Mesothelial cell of epicardium (in vitro differentiated cells): ENCODE data around the gene SCYGR3. TPM values are rescaled to one million over a fixed set of nuclear protein-coding genes. Genes with fewer than 3 reads are reported as not detected.

Experiments
- DNase-seq, 2 experiments: peaks; one replicate each; pipeline ENCODE4 v3.0.0; 2021; ENCODE audit warnings: low spot score in 2 of 2; ENCODE audit not compliant: unreplicated experiment in 2 of 2
- H3K27ac Mint-ChIP-seq: 2 replicates; pipeline ENCODE4 v1.8.0; 2021; ENCODE audit warnings: mixed read lengths
- H3K27me3 Mint-ChIP-seq: 2 replicates; pipeline ENCODE4 v1.8.0; 2021; ENCODE audit warnings: low read depth, mixed read lengths
- H3K36me3 Mint-ChIP-seq: 2 replicates; pipeline ENCODE4 v1.8.0; 2021; ENCODE audit warnings: mixed read lengths
- H3K4me1 Mint-ChIP-seq: 2 replicates; pipeline ENCODE4 v1.8.0; 2021; ENCODE audit warnings: mixed read lengths
- H3K4me3 Mint-ChIP-seq: 2 replicates; pipeline ENCODE4 v1.8.0; 2021; ENCODE audit warnings: mild to moderate bottlenecking, moderate library complexity, mixed read lengths
- H3K9me3 Mint-ChIP-seq: 2 replicates; pipeline ENCODE4 v1.8.0; 2021; ENCODE audit warnings: mixed read lengths
- total RNA-seq: library from RNA; stranded (reverse); gene quantifications from 3 replicates; pipeline ENCODE4 v1.2.1, GENCODE V29; 2021
- TF ChIP-seq, protein P1 (sequence below): fragments of 200-600 bp; sonication (generic); IDR thresholded peaks from one replicate; pipeline ENCODE4 v1.5.0; 2021; ENCODE audit warnings: antibody characterized with exemption; ENCODE audit not compliant: unreplicated experiment

SCYGR3 gene
- total RNA-seq, 1 donor from 2014 or later, result not detected

DNA sequence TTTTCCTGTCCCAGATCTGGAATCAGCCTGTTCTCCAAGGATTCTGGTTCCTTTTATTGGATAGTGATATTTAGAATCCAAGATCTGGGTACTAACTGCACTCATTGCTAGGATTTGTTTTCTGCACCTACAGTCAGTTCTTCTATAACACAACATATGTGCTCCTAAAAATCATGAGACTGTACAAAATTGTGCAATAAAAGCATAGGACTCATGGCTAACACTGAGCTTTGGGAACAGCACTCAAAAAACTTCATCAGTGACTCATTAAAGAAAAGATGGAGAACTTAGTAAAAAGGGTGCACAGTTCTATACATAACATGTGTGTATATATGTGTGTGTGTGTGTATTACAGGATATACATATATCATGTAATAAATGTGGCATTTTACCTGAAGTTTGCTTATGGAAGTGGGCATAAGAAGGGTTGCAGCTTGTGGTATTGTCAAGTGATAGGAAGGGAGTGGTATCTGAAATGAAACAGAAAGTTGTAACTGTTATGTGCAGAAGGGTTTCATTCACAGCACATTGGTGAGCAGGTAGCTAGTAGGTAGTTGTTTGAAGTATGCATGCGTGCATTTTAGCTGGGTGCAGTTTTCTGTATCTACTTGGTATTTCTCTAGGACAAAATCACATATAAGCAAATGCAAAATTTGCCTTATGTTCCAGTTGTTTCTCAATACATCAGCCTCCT lies 21.8 kb downstream of the SCYGR3 start:
- H3K27me3 Mint-ChIP-seq, result no peaks in the 10 kb centered on the region
- DNase-seq, result no peak
- H3K27ac Mint-ChIP-seq, result no peak overlapping the region
- H3K4me3 Mint-ChIP-seq, result no peak overlapping the region
- no peaks in the 10 kb centered on the region for H3K36me3 Mint-ChIP-seq
- TF ChIP-seq, protein P1, sequence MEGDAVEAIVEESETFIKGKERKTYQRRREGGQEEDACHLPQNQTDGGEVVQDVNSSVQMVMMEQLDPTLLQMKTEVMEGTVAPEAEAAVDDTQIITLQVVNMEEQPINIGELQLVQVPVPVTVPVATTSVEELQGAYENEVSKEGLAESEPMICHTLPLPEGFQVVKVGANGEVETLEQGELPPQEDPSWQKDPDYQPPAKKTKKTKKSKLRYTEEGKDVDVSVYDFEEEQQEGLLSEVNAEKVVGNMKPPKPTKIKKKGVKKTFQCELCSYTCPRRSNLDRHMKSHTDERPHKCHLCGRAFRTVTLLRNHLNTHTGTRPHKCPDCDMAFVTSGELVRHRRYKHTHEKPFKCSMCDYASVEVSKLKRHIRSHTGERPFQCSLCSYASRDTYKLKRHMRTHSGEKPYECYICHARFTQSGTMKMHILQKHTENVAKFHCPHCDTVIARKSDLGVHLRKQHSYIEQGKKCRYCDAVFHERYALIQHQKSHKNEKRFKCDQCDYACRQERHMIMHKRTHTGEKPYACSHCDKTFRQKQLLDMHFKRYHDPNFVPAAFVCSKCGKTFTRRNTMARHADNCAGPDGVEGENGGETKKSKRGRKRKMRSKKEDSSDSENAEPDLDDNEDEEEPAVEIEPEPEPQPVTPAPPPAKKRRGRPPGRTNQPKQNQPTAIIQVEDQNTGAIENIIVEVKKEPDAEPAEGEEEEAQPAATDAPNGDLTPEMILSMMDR, result no peak
- no peaks in the 10 kb centered on the region for H3K4me1 Mint-ChIP-seq
- H3K9me3 Mint-ChIP-seq, result peaks cover 15% of the 10 kb centered on the region

GRCh38 chr2:227582369-227582768 lies 32.3 kb downstream of the SCYGR3 start:
- no peak overlapping the region for H3K4me3 Mint-ChIP-seq
- no peaks in the 10 kb centered on the region for H3K4me1 Mint-ChIP-seq
- H3K27ac Mint-ChIP-seq, result no peak overlapping the region
- H3K27me3 Mint-ChIP-seq, result peaks cover 3% of the 10 kb centered on the region
- no peak for DNase-seq
- TF ChIP-seq, protein P1, result no peak
- peaks cover 3% of the 10 kb centered on the region for H3K36me3 Mint-ChIP-seq
- H3K9me3 Mint-ChIP-seq, result peaks cover 11% of the 10 kb centered on the region

DNA sequence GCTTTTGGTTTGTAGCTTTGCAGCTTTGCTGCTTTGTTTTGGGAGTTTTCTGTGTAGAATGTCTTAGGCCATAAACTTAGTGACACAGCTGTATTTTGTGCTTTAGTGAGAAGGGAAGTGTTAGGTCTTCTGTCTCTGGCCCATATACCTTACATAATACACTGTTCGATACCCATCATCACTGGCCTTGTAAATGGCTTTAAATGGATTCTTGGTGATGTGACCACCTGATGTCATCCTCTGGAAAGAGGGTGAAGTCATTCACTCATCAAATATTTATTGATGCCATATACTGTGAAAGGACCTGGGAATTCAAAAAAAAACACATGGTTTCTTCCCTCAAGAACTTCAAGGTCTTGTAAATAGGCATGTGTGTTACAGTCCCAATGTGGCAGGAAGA lies 34.8 kb downstream of the SCYGR3 start:
- Mint-ChIP-seq H3K36me3 (peaks cover 3% of the 10 kb centered on the region), H3K27me3 (no peaks in the 10 kb centered on the region), H3K4me3 (no peak overlapping the region), H3K27ac (no peak overlapping the region), H3K4me1 (no peaks in the 10 kb centered on the region), H3K9me3 (peaks cover 11% of the 10 kb centered on the region)
- no peak for DNase-seq
- TF ChIP-seq, protein P1, result no peak

DNA sequence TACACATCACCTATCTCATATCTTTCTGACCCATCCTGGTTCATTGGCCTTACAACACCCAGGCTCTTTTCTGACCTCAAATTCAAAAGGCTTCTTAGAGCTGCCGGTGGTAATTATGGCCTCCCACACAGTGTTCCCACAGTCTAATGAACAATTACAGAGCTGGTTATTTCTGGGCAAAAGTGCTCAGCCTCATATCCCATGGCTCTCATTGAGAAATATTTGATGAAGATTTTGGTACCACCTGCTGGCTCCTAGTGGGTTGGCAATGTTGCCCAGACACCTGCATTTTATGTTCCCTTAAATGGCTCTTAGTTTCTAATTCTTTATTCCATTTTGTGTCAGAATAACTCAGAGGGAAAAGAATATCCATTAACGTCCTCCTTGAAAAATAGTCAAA lies 36.0 kb downstream of the SCYGR3 start:
- DNase-seq, result no peak
- H3K27ac Mint-ChIP-seq, result no peak overlapping the region
- H3K27me3 Mint-ChIP-seq, result no peaks in the 10 kb centered on the region
- TF ChIP-seq, protein P1, result no peak
- H3K9me3 Mint-ChIP-seq, result peaks cover 11% of the 10 kb centered on the region
- peaks cover 3% of the 10 kb centered on the region for H3K36me3 Mint-ChIP-seq
- no peak overlapping the region for H3K4me3 Mint-ChIP-seq
- no peaks in the 10 kb centered on the region for H3K4me1 Mint-ChIP-seq

- DNase-seq, result no peak
- peaks cover 7% of the 10 kb centered on the region for H3K9me3 Mint-ChIP-seq
- TF ChIP-seq, protein P1, result no peak
- H3K27me3 Mint-ChIP-seq, result no peaks in the 10 kb centered on the region
- no peaks in the 10 kb centered on the region for H3K4me1 Mint-ChIP-seq
- H3K27ac Mint-ChIP-seq, result no peak overlapping the region
- H3K36me3 Mint-ChIP-seq, result peaks cover under 1% of the 10 kb centered on the region
- H3K4me3 Mint-ChIP-seq, result no peak overlapping the region
Observed at GRCh38 chr2:227577555-227577954, 37.1 kb downstream of the SCYGR3 start.
